GM18502 (cell line): ENCODE measurements around the gene PARP16.

Experiments used
- ATAC-seq: cut with Tn5 transposase; IDR thresholded peaks from one replicate; pipeline ENCODE4 v1.9.1; 2021; ENCODE audit warnings: mild to moderate bottlenecking; ENCODE audit not compliant: unreplicated experiment, poor library complexity

The PARP16 gene

GRCh38 chr15:65312400-65312916 lies 25.8 kb upstream of the PARP16 start:
- ATAC-seq: no peak

DNA sequence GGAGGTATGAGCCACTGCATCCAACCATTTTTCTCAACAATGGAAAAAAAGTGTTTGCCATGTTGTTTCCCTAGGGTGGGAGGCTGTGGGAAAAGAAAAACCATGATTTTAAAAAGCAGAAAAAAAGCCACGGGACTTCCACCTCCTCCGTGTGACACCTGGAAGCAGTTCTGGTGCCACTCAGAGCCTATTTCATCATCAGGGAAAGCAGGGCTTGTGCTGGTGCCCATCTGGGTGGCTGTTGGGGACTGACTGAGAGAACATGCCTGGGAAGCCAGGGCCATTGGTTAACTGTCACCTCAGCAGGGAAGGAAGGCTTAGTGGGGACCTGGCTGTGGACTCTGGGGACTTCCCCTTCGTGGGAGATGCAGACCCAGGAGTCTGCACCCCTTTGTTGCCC lies 25.1 kb upstream of the PARP16 start:
- no peak for ATAC-seq

DNA sequence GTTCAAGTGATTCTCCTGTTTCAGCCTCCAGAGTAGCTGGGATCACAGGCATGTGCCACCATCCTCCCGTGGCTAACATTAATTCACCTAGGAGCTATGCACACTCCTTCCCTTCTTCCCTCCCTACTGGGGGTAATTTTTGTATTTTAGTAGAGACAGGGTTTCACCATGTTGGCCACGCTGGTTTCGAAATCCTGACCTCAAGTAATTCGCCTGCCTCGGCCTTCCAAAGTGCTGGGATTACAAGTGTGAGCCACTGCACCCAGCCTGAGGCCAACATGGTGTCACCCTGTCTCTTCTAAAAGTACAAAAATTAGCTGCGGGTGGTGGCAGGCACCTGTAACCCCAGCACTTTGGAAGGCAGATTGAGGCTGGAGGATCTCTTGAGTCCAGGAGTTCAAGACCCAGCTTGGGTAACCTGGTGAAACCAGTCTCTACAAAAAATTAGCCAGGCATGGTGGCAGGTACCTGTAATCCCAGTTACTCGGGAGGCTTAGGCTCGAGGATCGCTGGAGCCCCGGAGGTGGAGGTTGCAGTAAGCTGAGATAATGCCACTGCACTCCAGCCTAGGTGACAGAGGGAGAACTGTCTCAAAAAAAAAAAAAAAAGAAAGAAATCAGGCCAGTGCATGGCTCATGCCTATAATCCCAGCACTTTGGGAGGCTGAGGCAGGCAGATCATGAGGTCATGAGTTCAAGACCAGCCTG lies 23.9 kb upstream of the PARP16 start:
- ATAC-seq: no peak

- no peak for ATAC-seq
Observed at GRCh38 chr15:65309882-65310418, 23.3 kb upstream of the PARP16 start.

GRCh38 chr15:65307978-65308377 lies 21.3 kb upstream of the PARP16 start:
- no peak for ATAC-seq

- ATAC-seq: no peak
Observed at GRCh38 chr15:65306551-65306950, 19.9 kb upstream of the PARP16 start.

GRCh38 chr15:65305776-65306175 lies 19.1 kb upstream of the PARP16 start:
- ATAC-seq: no peak

DNA sequence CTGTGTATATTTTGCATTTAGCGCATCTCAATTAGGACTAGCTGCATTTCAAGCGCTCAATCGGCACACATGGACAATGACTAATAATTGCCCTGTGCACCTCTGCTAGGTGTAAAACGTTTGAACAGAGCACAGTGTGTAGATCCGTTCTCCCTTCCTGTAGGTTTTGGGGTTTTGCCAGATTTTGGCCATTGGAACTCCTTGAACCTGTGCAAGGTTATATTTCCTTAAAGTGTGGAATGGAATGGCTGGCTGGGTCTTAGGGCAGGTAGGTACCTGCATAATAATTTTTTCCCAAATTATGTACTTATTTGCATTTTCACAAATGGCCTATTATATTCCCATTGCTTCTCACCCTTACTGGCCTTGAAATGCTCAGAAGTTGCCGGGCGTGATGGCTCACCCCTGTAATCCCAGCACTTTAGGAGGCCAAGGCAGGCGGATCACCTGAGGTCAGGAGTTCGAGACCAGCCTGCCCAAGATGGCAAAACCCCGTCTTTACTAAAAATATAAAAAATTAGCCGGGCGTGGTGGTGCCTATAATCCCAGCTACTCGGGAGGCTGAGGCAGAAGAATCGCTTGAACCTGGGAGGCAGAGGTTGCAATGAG lies 18.6 kb upstream of the PARP16 start:
- peak; percentile 36 for ATAC-seq

- peak; percentile 66 for ATAC-seq
Observed at GRCh38 chr15:65304381-65305149, 17.9 kb upstream of the PARP16 start, which contains the start of gene RNU5B-1. TSS of gene RNU5B-1 (plus strand) at chr15:65304677.

- peak; percentile 11 for ATAC-seq
Observed at GRCh38 chr15:65303687-65304380, 17.2 kb upstream of the PARP16 start.

- no peak for ATAC-seq
Observed at GRCh38 chr15:65302061-65302460, 15.4 kb upstream of the PARP16 start.

DNA sequence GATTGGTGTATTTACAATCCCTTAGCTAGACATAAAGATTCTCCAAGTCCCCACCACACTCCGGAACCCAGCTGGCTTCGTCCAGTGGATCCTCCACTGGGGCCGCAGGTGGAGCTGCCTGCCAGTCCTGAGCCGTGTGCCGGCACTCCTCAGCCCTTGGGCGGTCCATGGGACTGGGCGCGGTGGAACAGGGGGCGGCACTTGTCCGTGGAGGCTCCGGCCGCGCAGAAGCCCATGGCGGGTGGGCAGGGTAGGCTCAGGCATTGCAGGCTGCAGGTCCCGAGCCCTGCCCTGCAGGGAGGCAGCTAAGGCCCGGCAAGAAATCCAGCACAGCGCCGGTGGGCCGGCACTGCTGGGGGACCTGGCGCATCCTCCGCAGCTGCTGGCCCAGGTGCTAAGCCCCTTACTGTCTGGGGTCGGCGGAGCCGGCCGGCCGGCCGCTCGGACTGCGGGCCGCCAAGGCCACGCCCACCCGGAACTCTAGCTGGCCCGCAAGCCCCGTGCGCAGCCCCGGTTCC lies 14.3 kb upstream of the PARP16 start:
- no peak for ATAC-seq

GRCh38 chr15:65298731-65299130 lies 12.0 kb upstream of the PARP16 start:
- no peak for ATAC-seq

GRCh38 chr15:65292938-65293518 lies 6.3 kb upstream of the PARP16 start:
- ATAC-seq: no peak

DNA sequence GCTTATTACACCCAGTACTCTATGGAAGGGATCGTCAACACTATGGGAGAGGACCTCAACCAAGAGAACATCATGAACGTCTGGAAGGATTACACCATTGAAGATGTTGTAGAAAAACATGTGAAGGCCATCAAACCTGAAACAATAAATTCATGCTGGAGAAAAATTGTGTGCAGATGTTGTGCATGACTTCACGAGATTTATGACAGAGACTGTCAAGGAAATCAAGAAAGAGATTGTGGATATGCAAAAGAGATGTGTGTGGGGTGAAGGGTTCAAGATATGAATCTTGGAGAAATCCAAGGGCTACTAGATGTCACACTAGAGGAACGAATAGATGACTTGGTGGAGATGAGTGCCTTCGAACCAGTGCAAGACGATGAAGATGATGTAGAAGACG lies 3.5 kb upstream of the PARP16 start:
- no peak for ATAC-seq

DNA sequence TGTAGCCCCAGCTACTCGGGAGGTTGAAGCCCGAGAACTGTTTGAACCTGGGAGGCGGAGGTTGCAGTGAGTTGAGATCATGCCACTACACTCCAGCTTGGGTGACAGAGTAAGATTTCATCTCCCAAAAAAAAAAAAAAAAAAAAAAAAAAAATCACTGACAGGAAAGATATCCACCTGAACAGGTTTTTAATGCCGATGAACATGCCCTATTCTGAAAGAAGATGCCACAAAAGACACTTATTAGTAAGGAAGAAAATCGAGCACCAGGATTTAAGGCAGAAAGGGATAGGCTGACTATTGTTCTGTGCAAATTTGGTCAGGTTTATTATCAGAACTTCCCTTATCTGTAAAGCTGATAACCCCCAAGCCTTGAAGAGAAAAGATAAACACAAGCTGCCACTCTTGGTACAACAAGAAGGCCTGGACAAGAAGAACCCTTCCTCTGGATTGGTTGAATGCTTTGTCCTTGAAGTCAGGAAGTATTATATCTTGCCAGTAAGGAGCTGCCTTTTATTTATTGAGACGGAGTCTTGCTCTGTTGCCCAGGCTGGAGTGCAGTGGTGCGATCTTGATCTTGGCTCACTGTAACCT lies 2.7 kb upstream of the PARP16 start:
- no peak for ATAC-seq

GRCh38 chr15:65287520-65287855 lies 805 bp upstream of the PARP16 start:
- no peak for ATAC-seq

- ATAC-seq: peak; percentile 32
Observed at GRCh38 chr15:65286069-65286703, 497 bp downstream of the PARP16 start.
